Measurements from ENCODE around the gene FAM217A. TPM values are rescaled to one million over a fixed set of nuclear protein-coding genes. Genes with fewer than 3 reads are reported as not detected.

The FAM217A gene
- total RNA-seq, 1 donor from 2014 or later: not detected

GRCh38 chr6:4030669-4031068 lies 48.3 kb downstream of the FAM217A start:
- no peak for DNase-seq (ENCODE audit: low spot score, unreplicated experiment)
- no peak overlapping the region for H3K4me3 Mint-ChIP-seq (ENCODE audit: low read depth)
- H3K4me1 Mint-ChIP-seq (ENCODE audit: low read depth): peaks cover 15% of the 10 kb centered on the region
- no peaks in the 10 kb centered on the region for H3K9me3 Mint-ChIP-seq (ENCODE audit: low read depth)
- peaks cover 22% of the 10 kb centered on the region for H3K36me3 Mint-ChIP-seq (ENCODE audit: insufficient read depth)
- TF ChIP-seq CTCF (IDR thresholded peaks at IDR 0.05; ENCODE audit: unreplicated experiment): no peak
- H3K27ac Mint-ChIP-seq: peak overlapping the region; percentile 67
- no peaks in the 10 kb centered on the region for H3K27me3 Mint-ChIP-seq

- Mint-ChIP-seq H3K4me3 (ENCODE audit: low read depth) (no peak overlapping the region), H3K36me3 (ENCODE audit: insufficient read depth) (peaks cover 20% of the 10 kb centered on the region), H3K4me1 (ENCODE audit: low read depth) (peaks cover 16% of the 10 kb centered on the region), H3K27ac (no peak overlapping the region), H3K27me3 (no peaks in the 10 kb centered on the region), H3K9me3 (ENCODE audit: low read depth) (no peaks in the 10 kb centered on the region)
- no peak for TF ChIP-seq CTCF (IDR thresholded peaks at IDR 0.05; ENCODE audit: unreplicated experiment)
- DNase-seq (ENCODE audit: low spot score, unreplicated experiment): no peak
These were observed 49.2 kb downstream of the FAM217A start for GRCh38 chr6:4029687-4030086.

GRCh38 chr6:4028051-4028450 lies 50.9 kb downstream of the FAM217A start:
- Mint-ChIP-seq H3K4me3 (ENCODE audit: low read depth) (no peak overlapping the region), H3K27me3 (no peaks in the 10 kb centered on the region), H3K27ac (no peak overlapping the region), H3K36me3 (ENCODE audit: insufficient read depth) (peaks cover 20% of the 10 kb centered on the region), H3K4me1 (ENCODE audit: low read depth) (peaks cover 16% of the 10 kb centered on the region), H3K9me3 (ENCODE audit: low read depth) (no peaks in the 10 kb centered on the region)
- DNase-seq (ENCODE audit: low spot score, unreplicated experiment): no peak
- TF ChIP-seq CTCF (IDR thresholded peaks at IDR 0.05; ENCODE audit: unreplicated experiment): no peak

GRCh38 chr6:4025681-4026080 lies 53.3 kb downstream of the FAM217A start:
- Mint-ChIP-seq H3K4me3 (ENCODE audit: low read depth) (no peak overlapping the region), H3K4me1 (ENCODE audit: low read depth) (peaks cover 24% of the 10 kb centered on the region), H3K9me3 (ENCODE audit: low read depth) (peaks cover 5% of the 10 kb centered on the region), H3K27me3 (no peaks in the 10 kb centered on the region), H3K27ac (no peak overlapping the region), H3K36me3 (ENCODE audit: insufficient read depth) (peaks cover 10% of the 10 kb centered on the region)
- TF ChIP-seq CTCF (IDR thresholded peaks at IDR 0.05; ENCODE audit: unreplicated experiment): no peak
- no peak for DNase-seq (ENCODE audit: low spot score, unreplicated experiment)

- peaks cover 5% of the 10 kb centered on the region for H3K9me3 Mint-ChIP-seq (ENCODE audit: low read depth)
- no peak for TF ChIP-seq CTCF (IDR thresholded peaks at IDR 0.05; ENCODE audit: unreplicated experiment)
These were observed 55.7 kb downstream of the FAM217A start for GRCh38 chr6:4023240-4023639.

More at GRCh38 chr6:4023240-4023639, 55.7 kb downstream of the FAM217A start:
- DNase-seq (ENCODE audit: low spot score, unreplicated experiment): no peak
- Mint-ChIP-seq H3K27ac (peak overlapping the region; percentile 51), H3K4me3 (ENCODE audit: low read depth) (peak overlapping the region; percentile 61), H3K27me3 (no peaks in the 10 kb centered on the region), H3K4me1 (ENCODE audit: low read depth) (peaks cover 29% of the 10 kb centered on the region), H3K36me3 (ENCODE audit: insufficient read depth) (peaks cover 4% of the 10 kb centered on the region)
